ENCODE results near the gene HS3ST3A1. TPM values are rescaled to one million over a fixed set of nuclear protein-coding genes. Genes with fewer than 3 reads are reported as not detected.

HS3ST3A1 gene
- total RNA-seq, 5 donors from 2014 or later (not counting 1 experiment from before 2014, with no cell fraction given), result 1.0 to 2.4 TPM; not detected in 3

- no peak overlapping the region for H3K4me3 Mint-ChIP-seq
These were observed 61.2 kb downstream of the HS3ST3A1 start for GRCh38 chr17:13540546-13540945.

DNA sequence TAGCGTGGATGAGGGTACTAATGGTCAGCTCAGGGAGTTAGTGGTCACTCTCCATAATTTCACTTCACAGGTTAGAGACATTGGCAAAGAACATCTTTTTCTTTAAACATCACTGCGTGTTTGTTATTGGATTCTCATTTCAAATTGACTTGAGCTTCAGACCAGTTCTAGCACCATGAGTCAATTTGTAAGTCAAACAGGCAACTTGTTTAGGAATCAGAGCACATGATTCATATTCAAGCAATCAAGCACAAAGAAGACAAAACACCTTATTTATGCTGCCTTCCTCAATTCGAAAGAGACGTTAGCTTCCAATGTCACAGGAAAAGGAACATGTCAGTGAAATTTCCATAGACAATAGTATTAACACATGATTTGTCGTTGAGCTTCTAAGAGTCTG lies 62.3 kb downstream of the HS3ST3A1 start:
- POLR2A ChIA-PET, result no interaction called here
- ATAC-seq (replicated peaks in 1 of 4) (no peak), DNase-seq (no peak)
- Histone ChIP-seq H3K27me3 (replicated peaks in 1 of 2; ENCODE audit: control insufficient read depth in 2 of 2, extremely low read depth in 1 of 2, insufficient read depth in 2 of 2, low read length in 1 of 2) (peaks cover 0 to 2% of the 10 kb centered on the region in 2 experiments), H3K27ac (ENCODE audit: low read length) (no peak overlapping the region), H3K9me3 (no peaks in the 10 kb centered on the region), H3K4me3 (ENCODE audit: control insufficient read depth in 1 of 2, extremely low read depth in 1 of 2, low read length in 1 of 2) (no peak overlapping the region), H3K4me1 (ENCODE audit: control insufficient read depth in 1 of 2, extremely low read depth in 1 of 2, insufficient read depth in 2 of 2, low read length in 2 of 2) (no peaks in the 10 kb centered on the region), H3K36me3 (ENCODE audit: control insufficient read depth in 2 of 2, extremely low read depth in 1 of 2, insufficient read depth in 1 of 2, low read length in 1 of 2) (no peaks in the 10 kb centered on the region)
- H3K27me3 Mint-ChIP-seq, result peaks cover 0 to 3% of the 10 kb centered on the region in 2 donors
- no peak overlapping the region for H3K4me3 Mint-ChIP-seq
- H3K4me1 Mint-ChIP-seq, result no peaks in the 10 kb centered on the region
- H3K27ac Mint-ChIP-seq, result no peak overlapping the region
- CTCF ChIA-PET, result no interaction called here
- H3K9me3 Mint-ChIP-seq, result peaks cover 0 to 7% (median 2%) of the 10 kb centered on the region in 3 donors
- no peaks in the 10 kb centered on the region for H3K36me3 Mint-ChIP-seq
- 80% methylated on average over 1 of the region's 5 CpGs for WGBS (ENCODE audit: insufficient coverage)

More at GRCh38 chr17:13540546-13540945, 61.2 kb downstream of the HS3ST3A1 start:
- POLR2A ChIA-PET, result no interaction called here
- Mint-ChIP-seq H3K27ac (no peak overlapping the region), H3K27me3 (peaks cover 0 to 3% of the 10 kb centered on the region in 2 donors), H3K9me3 (peaks cover 0 to 7% (median 0%) of the 10 kb centered on the region in 3 donors), H3K4me1 (no peaks in the 10 kb centered on the region), H3K36me3 (no peaks in the 10 kb centered on the region)
- no peaks in the 10 kb centered on the region for H3K36me3 ChIP-seq (ENCODE audit: control insufficient read depth in 2 of 2, extremely low read depth in 1 of 2, insufficient read depth in 1 of 2, low read length in 1 of 2)
- ATAC-seq (replicated peaks in 1 of 4) (no peak), DNase-seq (no peak)
- no peak overlapping the region for H3K27ac ChIP-seq (ENCODE audit: low read length)
- H3K4me1 ChIP-seq (ENCODE audit: control insufficient read depth in 1 of 2, extremely low read depth in 1 of 2, insufficient read depth in 2 of 2, low read length in 2 of 2), result no peaks in the 10 kb centered on the region
- CTCF ChIA-PET, result no interaction called here
- peaks cover 0 to 4% of the 10 kb centered on the region in 2 experiments for H3K27me3 ChIP-seq (replicated peaks in 1 of 2; ENCODE audit: control insufficient read depth in 2 of 2, extremely low read depth in 1 of 2, insufficient read depth in 2 of 2, low read length in 1 of 2)
- no peaks in the 10 kb centered on the region for H3K9me3 ChIP-seq
- 40% methylated on average over 1 of the region's 2 CpGs for WGBS (ENCODE audit: insufficient coverage)
- no peak overlapping the region for H3K4me3 ChIP-seq (ENCODE audit: control insufficient read depth in 1 of 2, extremely low read depth in 1 of 2, low read length in 1 of 2)

DNA sequence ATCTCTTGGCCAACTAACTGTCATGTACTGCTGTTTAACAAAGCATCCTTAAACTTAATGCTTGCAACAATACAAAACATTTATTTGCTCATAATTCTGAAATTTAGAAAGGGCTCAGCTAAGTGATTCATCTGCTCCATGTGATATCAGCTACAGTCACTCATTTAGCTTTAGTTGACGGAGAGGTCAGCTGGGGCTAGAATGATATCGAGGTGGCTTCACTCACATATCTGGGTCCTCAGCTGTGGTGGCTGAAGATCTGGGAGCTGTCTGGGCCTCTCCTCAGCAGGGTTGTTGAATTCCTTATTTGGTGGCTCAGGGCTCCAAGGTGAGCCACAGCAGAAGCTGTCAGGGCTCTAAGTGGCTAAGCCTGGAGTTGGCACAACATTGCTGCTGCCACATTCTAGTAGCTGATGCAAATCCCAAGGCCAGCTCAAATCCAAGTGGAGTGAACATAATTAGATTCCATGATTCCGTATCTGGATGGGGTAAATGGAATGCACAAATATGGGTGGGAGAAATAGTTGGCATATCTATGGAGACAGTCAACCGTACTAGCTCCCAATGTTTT lies 62.8 kb downstream of the HS3ST3A1 start:
- H3K4me3 ChIP-seq (ENCODE audit: control insufficient read depth in 1 of 2, extremely low read depth in 1 of 2, low read length in 1 of 2), result no peak overlapping the region
- no peak overlapping the region for H3K27ac ChIP-seq (ENCODE audit: low read length)
- Mint-ChIP-seq H3K36me3 (no peaks in the 10 kb centered on the region), H3K27me3 (peaks cover 0 to 3% of the 10 kb centered on the region in 2 donors), H3K9me3 (peaks cover 2 to 7% (median 2%) of the 10 kb centered on the region in 3 donors), H3K27ac (no peak overlapping the region), H3K4me1 (no peaks in the 10 kb centered on the region), H3K4me3 (no peak overlapping the region)
- ChIA-PET CTCF (no interaction called here), POLR2A (no interaction called here)
- WGBS (ENCODE audit: insufficient coverage), result 79% methylated on average over 2 of the region's 4 CpGs
- DNase-seq (no peak), ATAC-seq (replicated peaks in 1 of 4) (no peak)
- no peaks in the 10 kb centered on the region for H3K36me3 ChIP-seq (ENCODE audit: control insufficient read depth in 2 of 2, extremely low read depth in 1 of 2, insufficient read depth in 1 of 2, low read length in 1 of 2)
- H3K27me3 ChIP-seq (replicated peaks in 1 of 2; ENCODE audit: control insufficient read depth in 2 of 2, extremely low read depth in 1 of 2, insufficient read depth in 2 of 2, low read length in 1 of 2), result no peaks in the 10 kb centered on the region
- no peaks in the 10 kb centered on the region for H3K4me1 ChIP-seq (ENCODE audit: control insufficient read depth in 1 of 2, extremely low read depth in 1 of 2, insufficient read depth in 2 of 2, low read length in 2 of 2)
- no peaks in the 10 kb centered on the region for H3K9me3 ChIP-seq

DNA sequence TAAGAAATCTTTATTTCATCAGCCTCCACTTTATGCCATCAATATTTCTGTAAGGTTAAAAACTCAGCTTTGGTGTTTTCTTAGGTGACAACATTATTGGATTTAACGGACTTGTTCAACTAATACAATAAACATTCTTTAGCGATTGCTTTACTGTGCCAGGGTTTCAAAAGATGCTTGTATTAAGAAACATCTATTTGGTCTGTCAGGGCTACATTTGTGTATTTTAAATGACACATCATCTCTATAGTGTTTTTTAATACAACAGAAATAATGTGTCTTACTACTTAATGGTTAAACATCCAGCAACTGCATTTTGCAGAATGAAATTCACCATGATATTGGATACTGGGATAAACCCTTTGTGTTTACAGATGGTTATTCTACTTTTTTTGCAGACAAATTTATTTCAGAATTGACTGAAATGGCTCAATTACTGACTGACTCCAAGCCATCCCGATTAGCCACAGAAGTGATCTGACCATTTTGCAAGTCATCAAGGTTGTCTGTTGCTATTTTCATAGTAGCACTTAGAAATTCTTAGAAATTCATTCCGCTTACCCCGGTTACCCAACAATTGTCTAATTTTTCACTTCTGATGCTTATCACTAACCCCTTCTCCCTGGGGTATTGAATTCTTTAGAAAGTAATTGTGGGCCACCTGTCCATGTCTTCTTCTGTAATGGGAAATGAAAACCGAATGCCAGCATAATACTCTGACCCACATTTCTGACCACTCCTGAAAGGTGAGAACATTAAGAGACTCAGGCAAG lies 63.7 kb downstream of the HS3ST3A1 start:
- CTCF ChIA-PET, result no interaction called here
- 100% methylated on average over 1 of the region's 6 CpGs for WGBS (ENCODE audit: insufficient coverage)
- DNase-seq, result no peak

GRCh38 chr17:13537167-13537731 lies 64.5 kb downstream of the HS3ST3A1 start:
- Mint-ChIP-seq H3K9me3 (peaks cover 2 to 11% (median 6%) of the 10 kb centered on the region in 3 donors), H3K27me3 (peaks cover 2 to 8% of the 10 kb centered on the region in 2 donors), H3K27ac (no peak overlapping the region), H3K4me3 (no peak overlapping the region), H3K4me1 (no peaks in the 10 kb centered on the region), H3K36me3 (no peaks in the 10 kb centered on the region)
- 100% methylated on average over 1 of the region's 5 CpGs for WGBS (ENCODE audit: insufficient coverage)
- Histone ChIP-seq H3K27ac (ENCODE audit: low read length) (no peak overlapping the region), H3K36me3 (ENCODE audit: control insufficient read depth in 2 of 2, extremely low read depth in 1 of 2, insufficient read depth in 1 of 2, low read length in 1 of 2) (no peaks in the 10 kb centered on the region), H3K9me3 (no peaks in the 10 kb centered on the region), H3K4me1 (ENCODE audit: control insufficient read depth in 1 of 2, extremely low read depth in 1 of 2, insufficient read depth in 2 of 2, low read length in 2 of 2) (no peaks in the 10 kb centered on the region), H3K27me3 (replicated peaks in 1 of 2; ENCODE audit: control insufficient read depth in 2 of 2, extremely low read depth in 1 of 2, insufficient read depth in 2 of 2, low read length in 1 of 2) (no peaks in the 10 kb centered on the region), H3K4me3 (ENCODE audit: control insufficient read depth in 1 of 2, extremely low read depth in 1 of 2, low read length in 1 of 2) (no peak overlapping the region)
- DNase-seq (no peak), ATAC-seq (replicated peaks in 1 of 4) (no peak)
- ChIA-PET POLR2A (no interaction called here), CTCF (no interaction called here)

More for the DNA sequence above, 63.7 kb downstream of the HS3ST3A1 start:
- Mint-ChIP-seq H3K4me1 (no peaks in the 10 kb centered on the region), H3K36me3 (no peaks in the 10 kb centered on the region), H3K9me3 (peaks cover 2 to 11% (median 6%) of the 10 kb centered on the region in 3 donors), H3K27ac (no peak overlapping the region), H3K27me3 (peaks cover 0 to 5% of the 10 kb centered on the region in 2 donors), H3K4me3 (no peak overlapping the region)
- H3K27me3 ChIP-seq (replicated peaks in 1 of 2; ENCODE audit: control insufficient read depth in 2 of 2, extremely low read depth in 1 of 2, insufficient read depth in 2 of 2, low read length in 1 of 2), result no peaks in the 10 kb centered on the region
- H3K36me3 ChIP-seq (ENCODE audit: control insufficient read depth in 2 of 2, extremely low read depth in 1 of 2, insufficient read depth in 1 of 2, low read length in 1 of 2), result no peaks in the 10 kb centered on the region
- POLR2A ChIA-PET, result no interaction called here
- H3K27ac ChIP-seq (ENCODE audit: low read length), result no peak overlapping the region
- H3K4me1 ChIP-seq (ENCODE audit: control insufficient read depth in 1 of 2, extremely low read depth in 1 of 2, insufficient read depth in 2 of 2, low read length in 2 of 2), result no peaks in the 10 kb centered on the region
- no peaks in the 10 kb centered on the region for H3K9me3 ChIP-seq
- no peak for ATAC-seq (replicated peaks in 1 of 4)
- no peak overlapping the region for H3K4me3 ChIP-seq (ENCODE audit: control insufficient read depth in 1 of 2, extremely low read depth in 1 of 2, low read length in 1 of 2)

- POLR2A ChIA-PET, result no interaction called here
- WGBS (ENCODE audit: insufficient coverage), result no CpG with 5 or more reads among the region's 1 CpG
- Mint-ChIP-seq H3K27me3 (peaks cover 8 to 9% of the 10 kb centered on the region in 2 donors), H3K9me3 (peaks cover 2 to 7% (median 6%) of the 10 kb centered on the region in 3 donors), H3K27ac (no peak overlapping the region), H3K4me3 (no peak overlapping the region), H3K4me1 (no peaks in the 10 kb centered on the region), H3K36me3 (no peaks in the 10 kb centered on the region)
- H3K4me3 ChIP-seq (ENCODE audit: control insufficient read depth in 1 of 2, extremely low read depth in 1 of 2, low read length in 1 of 2), result no peak overlapping the region
- no peaks in the 10 kb centered on the region for H3K27me3 ChIP-seq (replicated peaks in 1 of 2; ENCODE audit: control insufficient read depth in 2 of 2, extremely low read depth in 1 of 2, insufficient read depth in 2 of 2, low read length in 1 of 2)
- ATAC-seq (replicated peaks in 1 of 4) (no peak), DNase-seq (no peak)
- no peaks in the 10 kb centered on the region for H3K9me3 ChIP-seq
- H3K27ac ChIP-seq (ENCODE audit: low read length), result no peak overlapping the region
- no peaks in the 10 kb centered on the region for H3K4me1 ChIP-seq (ENCODE audit: control insufficient read depth in 1 of 2, extremely low read depth in 1 of 2, insufficient read depth in 2 of 2, low read length in 2 of 2)
- CTCF ChIA-PET, result no interaction called here
- H3K36me3 ChIP-seq (ENCODE audit: control insufficient read depth in 2 of 2, extremely low read depth in 1 of 2, insufficient read depth in 1 of 2, low read length in 1 of 2), result no peaks in the 10 kb centered on the region
These were observed 66.8 kb downstream of the HS3ST3A1 start for GRCh38 chr17:13534946-13535345.
